Activated CD4-positive, alpha-beta T cell treated with anti-CD3 and anti-CD28 coated beads for 24 hours (primary cell): ENCODE data around the gene ANKDD1A.

Experiments used
- DNase-seq, 2 donors: peaks; one replicate each; pipeline ENCODE4 v3.0.0-alpha.2; 2020; ENCODE audit warnings: low read depth in 2 of 2

ANKDD1A gene

DNA sequence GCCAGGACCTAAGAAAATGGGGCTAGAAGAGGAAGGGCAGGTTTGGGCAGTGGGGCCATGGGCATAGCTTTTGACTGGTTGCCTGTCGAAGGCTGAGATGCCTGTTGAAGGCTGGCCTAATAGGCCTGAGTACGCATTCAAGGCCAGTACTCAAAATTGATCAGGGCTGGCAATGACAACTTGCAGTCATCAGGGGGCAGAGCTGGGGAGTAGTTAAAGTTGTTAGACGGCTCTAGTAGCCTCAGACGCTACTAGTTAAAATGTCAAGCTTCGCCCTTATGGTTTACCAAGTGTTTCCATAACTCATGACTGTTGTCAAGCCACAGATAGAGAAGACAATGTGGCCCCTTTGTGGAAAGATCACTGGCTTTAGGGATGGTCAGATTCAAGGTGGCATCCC lies 49.3 kb downstream of the ANKDD1A start:
- no peak for DNase-seq

DNA sequence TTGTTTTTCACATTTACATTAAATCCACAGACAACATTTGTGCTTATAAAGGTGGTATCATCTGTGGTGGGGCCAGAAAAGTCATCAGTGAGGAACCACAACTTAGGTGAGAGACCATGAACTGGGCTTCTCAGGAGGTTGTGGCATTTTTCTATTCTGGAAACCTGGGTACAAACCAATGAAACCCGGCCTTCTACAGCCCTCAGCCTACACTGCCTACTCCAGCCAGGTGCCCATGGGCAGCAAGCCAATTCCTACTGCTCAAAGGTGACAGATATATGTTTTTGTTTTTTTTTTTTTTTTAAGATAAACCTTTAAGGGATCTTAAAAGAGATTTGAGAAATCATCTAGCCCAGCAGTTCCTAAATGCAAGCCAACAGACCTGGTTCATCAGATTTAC lies 57.7 kb downstream of the ANKDD1A start:
- no peak for DNase-seq

DNA sequence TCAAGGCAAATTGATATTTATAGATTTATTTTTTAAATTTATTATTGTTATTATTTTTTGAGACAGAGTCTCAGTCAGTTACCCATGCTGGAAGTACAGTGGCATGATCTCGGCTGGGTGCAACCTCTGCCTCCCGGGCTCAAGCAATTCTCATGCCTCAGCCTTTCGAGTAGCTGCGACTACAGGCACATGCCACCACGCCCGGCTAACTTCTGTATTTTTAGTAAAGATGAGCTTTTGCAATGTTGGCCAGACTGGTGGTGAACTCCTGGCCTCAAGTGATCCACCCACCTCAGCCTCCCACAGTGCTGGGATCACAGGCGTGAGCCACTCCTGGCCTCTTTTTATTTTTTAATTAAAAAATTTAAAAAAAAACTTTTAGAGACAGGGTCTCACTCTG lies 59.0 kb downstream of the ANKDD1A start:
- DNase-seq = no peak

DNA sequence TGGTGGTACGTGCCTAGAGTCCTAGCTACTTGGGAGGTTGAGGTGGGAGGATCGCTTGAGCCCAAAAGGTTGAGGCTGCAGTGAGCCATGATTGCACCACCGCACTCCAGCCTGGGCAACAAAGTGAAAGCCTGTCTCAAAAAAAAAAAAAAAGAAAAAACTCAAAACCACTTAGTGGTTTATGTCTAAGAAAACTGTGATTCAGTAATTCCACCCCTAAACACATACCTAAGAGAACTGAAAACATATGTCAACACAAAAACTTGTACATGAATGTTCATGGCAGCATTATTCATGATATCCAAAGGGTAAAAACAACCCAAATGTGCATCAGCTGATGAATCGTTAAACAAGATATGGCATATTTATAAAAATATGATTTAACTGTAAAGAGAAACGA lies 63.7 kb downstream of the ANKDD1A start:
- no peak for DNase-seq

DNA sequence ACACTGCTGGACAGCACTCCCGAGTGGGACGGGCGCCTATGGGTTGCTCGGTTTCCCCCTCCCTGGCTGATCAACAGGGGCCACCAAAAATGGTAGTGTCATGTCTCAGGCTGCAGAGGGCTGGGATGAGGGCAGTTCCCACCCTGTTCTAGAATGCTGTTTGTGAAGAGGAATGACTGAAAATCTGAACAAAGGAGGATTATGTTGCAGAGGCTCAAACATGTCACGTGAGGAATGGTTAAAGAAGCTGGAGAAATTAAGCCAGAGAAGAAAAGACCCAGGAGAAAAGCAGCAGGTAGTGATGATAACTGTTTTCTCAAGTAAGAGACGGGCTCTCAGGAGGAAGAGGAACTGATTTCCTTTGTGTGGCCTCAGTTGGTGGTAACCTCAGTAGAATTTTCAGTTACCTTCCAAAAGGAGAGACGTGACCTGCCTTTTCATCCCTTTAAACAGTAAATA lies 67.6 kb downstream of the ANKDD1A start:
- no peak for DNase-seq

DNA sequence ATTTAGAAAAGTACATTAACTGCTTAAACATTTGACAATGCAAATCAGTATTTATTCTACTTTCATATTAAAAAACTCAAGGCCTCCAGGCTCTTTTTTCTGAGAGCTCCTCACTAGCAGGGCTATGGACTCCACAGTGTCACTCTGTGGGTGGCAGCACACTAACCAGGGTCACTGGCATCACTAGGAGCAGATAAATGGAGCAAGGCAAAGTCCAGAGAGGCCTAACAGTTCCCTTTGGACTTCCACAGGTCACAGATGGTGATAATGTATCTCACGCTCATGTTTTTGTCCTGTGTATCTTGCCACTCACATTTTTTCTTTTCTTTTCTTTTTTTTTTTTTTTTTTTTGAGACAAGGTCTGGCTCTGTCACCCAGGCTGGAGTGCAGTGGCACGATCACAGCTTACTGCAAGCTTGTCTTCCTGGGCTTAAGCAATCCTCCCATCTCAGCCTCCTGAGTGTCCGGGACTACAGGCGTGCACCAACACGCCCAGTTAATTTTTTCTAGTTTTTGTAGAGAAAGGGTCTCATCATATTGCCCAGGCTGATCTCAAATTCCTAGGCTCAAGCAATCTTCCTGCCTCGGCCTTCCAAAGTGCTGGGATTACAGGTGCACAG lies 70.2 kb downstream of the ANKDD1A start:
- no peak for DNase-seq

DNA sequence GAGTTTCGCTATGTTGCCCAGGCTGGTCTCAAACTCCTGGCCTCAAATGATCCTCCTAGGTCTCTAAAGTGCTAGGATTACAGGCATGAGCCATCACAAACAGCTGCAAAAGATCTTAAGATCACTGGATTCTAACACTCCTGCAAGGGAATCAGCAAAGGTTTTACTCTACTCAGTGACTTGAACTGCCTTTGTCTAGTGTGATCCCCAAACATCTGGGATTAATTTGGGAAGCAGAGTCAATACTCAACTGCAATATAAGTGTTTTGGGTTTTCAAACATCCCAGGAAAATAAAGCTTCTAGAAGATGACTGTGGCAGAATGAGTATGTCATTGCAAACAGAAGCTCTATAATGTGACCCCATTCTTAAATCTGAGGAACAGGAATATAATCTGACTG lies 70.8 kb downstream of the ANKDD1A start:
- no peak for DNase-seq

DNA sequence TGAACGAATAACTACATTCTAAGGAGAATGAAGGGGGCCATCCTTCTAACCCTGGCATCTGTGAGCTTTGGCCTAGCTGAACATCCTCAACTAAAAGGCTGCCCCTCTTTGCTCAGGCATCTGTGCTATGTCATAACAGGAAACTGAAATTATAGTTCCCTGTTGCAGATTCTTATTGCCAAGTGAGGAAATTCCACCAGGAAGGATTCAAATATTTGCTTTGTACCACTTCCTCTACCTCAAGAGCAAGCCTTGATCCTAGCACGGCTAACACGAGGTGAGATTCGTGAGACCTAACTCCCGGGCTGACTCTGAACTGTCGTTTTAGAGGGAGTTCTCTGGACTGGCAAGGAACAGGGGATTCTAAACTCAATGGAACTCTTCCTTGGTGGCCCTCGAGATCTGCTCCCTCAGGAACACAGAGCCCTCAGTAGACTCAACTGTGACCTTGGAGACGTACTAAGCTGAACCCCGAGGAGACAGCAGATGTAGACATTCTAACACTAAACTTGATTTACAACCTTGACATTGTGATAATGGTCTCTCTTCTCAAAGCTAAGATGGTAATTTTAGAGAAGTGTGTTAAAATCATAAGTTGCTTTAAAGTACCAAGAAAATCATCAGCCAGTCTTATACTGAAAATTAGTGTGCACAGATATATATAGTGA lies 73.8 kb downstream of the ANKDD1A start:
- DNase-seq = no peak

DNA sequence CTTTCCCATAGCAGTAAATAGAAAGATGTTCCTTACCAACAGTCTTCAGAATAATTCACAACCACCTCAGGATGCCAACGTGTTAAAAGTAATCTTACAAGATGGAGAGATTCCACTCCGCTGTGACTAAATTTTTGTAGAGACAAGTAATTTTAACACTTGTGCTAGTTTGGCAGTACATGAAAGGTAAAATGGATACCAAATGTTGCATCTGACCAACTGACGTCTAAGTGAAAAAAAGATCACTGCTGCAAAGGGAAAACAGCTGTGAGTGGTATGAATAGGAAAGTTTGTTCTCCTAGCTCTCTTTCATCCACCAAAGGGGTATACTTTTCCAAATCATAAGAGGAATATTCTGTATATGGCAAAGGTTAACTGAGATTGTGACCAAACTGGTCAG lies 75.4 kb downstream of the ANKDD1A start:
- no peak for DNase-seq

DNA sequence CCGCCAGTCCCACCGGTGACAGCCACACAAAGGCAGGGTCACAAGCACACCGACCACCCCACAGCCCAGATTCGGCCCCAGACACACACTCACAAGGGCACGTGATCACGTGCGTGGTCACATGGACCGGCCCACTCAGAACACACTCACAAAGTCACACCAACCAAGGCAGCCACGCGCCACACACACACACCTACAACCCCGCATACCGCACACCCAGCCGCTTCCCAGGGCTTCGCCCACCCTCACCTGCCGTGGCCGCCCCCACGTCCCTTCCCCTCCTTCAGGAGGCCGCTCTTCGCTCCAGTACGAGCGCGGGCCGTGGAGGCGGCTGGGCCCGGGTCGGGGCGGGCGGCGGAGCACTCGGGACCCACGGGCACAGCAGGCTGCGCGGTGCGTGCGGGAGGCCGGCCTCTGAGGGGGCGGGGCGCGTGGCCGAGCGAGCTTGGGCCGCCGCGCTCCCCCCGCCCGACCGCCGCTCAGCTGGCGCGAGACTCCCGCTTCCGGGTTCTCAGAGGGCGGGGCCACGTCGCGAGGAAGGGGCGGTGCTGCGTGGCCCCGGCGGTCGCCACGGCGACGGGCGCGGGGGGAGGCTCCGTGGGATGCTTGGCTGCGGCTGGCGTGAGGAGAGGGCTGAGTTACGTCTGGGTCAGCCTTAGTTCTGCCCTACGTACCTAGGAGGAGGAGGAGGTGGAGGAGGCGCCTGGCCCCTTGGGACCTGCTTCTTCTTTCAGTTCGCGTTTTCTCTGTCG lies 77.9 kb downstream of the ANKDD1A start, which contains the start of gene SPG21:
Gene SPG21 (minus strand): TSS at position 499 of the 752 bp plus-strand sequence. CDS start 6,345 bp downstream, outside the sequence.
- DNase-seq = peak; percentile 85 to 88

DNA sequence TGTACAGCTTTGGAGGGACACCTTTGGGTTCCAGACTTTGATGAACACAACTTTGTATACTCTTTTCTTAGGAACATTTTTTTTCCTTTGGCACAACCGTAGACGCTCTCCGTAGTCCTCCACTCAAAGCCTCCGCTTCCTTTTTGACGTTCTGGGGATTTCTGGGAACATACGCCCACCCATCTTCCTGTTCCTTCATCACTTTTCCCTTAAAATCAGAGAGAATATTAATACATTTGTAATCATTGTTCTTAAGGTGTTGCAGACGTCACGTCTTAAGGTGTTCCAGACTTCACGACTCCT lies 78.4 kb downstream of the ANKDD1A start:
- no peak for DNase-seq

DNA sequence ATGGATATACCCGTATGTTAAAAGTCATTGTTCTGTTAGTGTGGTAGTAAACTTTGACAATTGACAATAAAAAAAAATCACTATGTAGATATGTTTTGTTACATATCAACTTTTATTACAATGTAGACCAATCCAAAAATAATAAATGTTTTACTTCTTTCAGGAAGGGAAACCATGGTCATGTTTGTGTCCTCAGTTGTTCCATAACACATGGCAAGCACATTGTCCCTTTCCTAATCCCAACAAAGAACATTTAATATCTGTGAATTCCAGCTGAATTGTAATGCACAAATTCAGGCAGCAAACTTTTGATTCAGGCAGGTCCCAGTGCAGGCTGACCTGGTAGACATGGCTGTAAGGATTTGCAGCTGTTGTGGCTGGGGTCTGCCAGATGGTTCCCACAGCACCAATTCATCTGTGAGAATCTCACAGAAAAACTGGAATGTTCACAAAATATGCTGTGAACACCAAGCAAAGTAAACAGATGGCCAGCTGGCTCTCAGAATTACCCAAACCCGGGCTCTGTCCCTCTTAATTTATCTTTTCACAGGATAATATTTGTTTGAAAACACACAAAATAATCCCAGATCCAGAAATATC lies 79.9 kb downstream of the ANKDD1A start:
- DNase-seq = no peak

DNA sequence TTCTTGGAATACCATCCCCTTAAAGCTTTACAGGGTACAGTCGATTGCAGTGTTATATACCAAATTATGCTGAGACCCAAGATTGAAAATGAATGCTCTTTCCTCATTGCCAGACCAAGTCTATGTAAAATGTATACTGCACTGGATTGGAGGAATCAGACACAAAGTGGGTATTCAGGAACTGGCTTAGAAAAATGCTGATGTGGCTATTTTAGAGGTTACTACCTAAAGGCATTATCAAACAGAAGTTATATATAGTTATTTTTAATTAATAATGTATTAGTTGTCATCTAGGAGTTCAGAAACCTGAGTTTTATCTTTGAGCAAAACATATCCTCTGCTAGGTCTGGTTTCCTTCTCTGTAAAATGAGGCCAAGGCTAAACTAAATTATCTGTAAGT lies 81.6 kb downstream of the ANKDD1A start:
- DNase-seq = no peak

DNA sequence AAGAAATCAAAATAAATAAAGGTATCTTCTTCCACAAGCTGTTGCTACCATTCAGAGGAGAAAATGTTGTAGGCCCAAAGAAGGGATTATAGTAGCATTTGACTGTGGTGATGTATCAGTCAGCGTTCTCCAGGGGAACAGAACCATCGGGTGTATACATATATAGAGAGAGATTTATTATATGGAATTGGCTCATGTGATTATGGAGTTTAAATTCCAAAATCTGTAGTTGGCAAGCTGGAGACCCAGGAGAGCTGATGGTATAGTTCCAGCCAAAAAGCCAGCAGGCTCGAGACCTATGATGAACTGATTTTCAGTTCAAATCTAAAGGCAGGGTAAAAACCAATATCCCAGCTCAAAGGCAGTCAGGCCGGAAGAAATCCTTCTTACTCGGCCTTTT lies 85.4 kb downstream of the ANKDD1A start:
- no peak for DNase-seq

DNA sequence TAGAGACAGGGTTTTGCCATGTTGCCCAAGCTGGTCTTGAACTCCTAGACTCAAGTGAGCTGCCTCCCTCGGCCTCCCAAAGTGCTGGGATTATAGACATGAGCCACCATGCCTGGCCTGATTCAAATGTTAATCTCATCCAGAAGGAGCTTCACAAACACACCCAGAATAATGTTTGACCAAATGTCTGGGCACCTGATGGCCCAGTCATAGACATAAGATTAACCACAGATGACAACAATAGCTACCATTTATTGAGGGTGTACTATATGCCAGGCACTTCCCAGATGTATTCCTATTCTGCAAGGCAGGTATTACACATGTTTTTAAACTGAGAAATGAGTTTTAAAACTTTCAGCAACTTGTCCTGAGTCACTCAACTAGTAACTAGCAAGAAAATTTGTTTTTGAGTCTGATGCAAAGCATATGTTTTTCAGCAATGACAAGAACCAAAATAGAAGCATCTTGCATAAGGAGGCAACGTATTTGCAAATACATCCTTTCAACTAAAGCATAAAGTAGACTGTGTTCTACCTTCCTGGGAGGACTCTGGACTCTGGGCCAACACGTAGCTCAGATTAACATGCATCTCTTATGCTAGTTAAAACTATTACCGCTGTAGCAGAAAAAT lies 86.2 kb downstream of the ANKDD1A start:
- no peak for DNase-seq

DNA sequence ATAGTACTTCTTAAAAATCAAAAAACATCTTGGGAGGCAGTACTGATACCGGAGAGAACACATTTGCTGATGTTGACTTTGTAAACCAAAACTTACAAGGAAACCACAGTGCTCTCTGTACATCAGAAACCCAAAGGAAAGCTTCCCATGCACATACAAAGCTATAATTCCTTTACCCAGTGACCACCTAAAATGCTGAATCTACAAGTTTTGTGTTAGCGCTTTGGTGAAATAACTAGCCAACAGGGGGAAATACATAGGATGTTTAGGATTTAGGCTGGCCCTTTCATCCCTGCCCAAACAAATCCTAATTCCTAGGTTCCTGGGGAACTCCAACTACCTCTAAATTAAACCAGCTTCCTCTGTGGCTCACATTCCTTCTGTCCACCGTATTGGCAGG lies 93.3 kb downstream of the ANKDD1A start:
- no peak for DNase-seq

DNA sequence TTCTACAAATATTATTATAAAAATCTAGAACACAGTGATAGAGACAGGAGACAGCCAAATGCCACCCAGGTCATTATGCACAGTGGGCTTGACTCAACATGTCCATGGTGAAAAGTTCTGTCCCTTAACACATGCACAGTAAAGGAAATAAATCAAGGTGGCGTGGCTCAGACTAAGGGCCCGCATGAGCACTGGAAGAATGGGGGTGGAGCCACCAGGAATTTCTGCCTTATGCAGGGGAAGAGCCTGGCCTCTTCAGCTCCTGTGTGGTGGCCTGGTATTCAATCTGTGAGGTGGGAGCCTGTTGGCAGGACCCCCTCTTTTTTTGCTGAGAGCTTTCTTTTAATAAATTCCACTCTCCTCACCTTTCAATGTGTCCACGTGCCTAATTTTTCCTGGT lies 95.2 kb downstream of the ANKDD1A start:
- no peak for DNase-seq
